ENCODE measurements around the gene MEAK7. TPM values are rescaled to one million over a fixed set of nuclear protein-coding genes. Genes with fewer than 3 reads are reported as not detected.
A peak's percentile ranks its signal among the peaks of the same experiment; 100 is the strongest.

Gene MEAK7
- total RNA-seq, 2 donors from 2014 or later = 13.8 to 23.2 TPM

DNA sequence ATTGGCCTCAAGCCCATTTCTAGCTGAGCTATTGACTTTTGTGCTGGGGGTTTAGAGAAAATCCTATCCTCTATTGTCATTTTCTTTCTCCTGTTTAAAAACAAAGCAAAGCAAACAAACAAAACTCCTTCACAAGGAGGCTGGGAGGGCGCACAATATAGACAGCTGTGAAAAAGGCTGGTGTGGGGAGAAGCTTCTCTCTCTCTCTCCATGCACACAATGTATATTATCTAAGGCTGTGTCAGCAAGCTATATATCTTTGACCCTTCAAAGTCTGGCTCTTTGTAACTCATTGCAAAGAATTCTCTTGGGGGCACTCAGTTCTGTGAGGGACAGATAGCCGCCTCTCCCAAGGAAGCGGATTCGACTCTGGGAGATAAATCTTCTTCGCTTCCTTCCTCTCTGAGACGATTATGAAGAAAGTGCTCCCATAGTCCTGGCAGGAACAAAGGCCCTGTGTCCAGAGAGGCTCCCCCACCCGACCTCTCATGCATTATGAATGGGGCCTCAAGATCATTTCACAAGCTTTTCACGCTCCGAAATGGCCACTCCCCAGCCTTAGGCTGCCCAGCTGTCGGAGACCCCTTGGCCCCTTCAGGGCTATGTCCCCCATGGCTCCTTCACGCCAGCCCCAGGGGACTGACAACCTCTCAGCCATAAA is 33.2 kb upstream of the MEAK7 start:
- no peak for DNase-seq (ENCODE audit: low spot score)
- ATAC-seq (ENCODE audit: insufficient number of reproducible peaks, low FRiP score, low read depth) = no peak
- Histone ChIP-seq H3K27me3 (replicated peaks; ENCODE audit: insufficient read depth) (no peaks in the 10 kb centered on the region), H3K4me1 (ENCODE audit: control insufficient read depth in 1 of 2, low read depth in 2 of 2) (peaks cover 8 to 24% of the 10 kb centered on the region in 2 donors), H3K4me3 (no peak overlapping the region), H3K36me3 (no peaks in the 10 kb centered on the region), H3K27ac (no peak overlapping the region), H3K9me3 (no peaks in the 10 kb centered on the region)
- TF ChIP-seq, protein P1, sequence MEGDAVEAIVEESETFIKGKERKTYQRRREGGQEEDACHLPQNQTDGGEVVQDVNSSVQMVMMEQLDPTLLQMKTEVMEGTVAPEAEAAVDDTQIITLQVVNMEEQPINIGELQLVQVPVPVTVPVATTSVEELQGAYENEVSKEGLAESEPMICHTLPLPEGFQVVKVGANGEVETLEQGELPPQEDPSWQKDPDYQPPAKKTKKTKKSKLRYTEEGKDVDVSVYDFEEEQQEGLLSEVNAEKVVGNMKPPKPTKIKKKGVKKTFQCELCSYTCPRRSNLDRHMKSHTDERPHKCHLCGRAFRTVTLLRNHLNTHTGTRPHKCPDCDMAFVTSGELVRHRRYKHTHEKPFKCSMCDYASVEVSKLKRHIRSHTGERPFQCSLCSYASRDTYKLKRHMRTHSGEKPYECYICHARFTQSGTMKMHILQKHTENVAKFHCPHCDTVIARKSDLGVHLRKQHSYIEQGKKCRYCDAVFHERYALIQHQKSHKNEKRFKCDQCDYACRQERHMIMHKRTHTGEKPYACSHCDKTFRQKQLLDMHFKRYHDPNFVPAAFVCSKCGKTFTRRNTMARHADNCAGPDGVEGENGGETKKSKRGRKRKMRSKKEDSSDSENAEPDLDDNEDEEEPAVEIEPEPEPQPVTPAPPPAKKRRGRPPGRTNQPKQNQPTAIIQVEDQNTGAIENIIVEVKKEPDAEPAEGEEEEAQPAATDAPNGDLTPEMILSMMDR (IDR thresholded peaks at IDR 0.05) = no peak

DNA sequence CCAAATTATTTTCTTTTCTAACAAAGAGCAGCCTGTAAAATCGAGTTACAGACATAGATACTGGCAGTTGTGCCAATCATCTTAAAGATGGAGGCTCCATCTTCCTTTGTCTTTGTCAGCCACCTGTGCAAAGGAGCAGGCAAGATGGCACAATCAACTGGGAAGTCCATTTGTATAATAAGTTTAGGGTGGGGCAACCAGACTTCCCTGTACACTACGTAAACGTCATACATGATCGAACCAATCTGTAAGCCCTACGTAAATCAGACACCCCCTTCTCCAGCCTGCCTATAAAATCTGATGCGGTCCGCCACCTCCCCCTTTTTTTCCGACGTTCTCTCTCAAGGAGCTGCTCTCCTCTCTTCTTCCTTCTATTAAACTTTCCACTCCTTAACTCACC is 31.4 kb upstream of the MEAK7 start:
- H3K4me1 ChIP-seq (ENCODE audit: control insufficient read depth in 1 of 2, low read depth in 2 of 2) = peaks cover 7 to 25% of the 10 kb centered on the region in 2 donors

DNA sequence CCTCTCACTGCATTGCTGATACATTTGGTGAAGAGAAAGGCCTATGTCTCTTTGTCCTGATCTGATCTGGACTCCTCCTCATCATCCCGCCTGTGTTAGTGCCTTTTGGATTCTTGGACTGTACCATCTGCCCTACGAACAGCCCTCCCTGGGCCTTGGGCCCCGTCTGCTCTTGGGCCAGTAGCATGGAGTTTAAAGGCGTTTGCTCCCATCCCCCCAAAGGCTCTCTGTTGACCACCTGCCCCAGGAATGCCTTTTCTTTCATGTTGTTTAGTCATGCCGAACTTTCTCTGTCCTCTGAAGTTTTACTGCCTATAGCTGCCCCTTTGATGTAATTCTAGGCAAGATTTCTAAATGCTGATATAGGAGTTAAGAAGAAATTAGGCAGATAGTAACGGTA is 30.9 kb upstream of the MEAK7 start:
- H3K36me3 ChIP-seq = no peaks in the 10 kb centered on the region
- TF ChIP-seq, protein P1 (IDR thresholded peaks at IDR 0.05) = no peak
- peaks cover 7 to 29% of the 10 kb centered on the region in 2 donors for H3K4me1 ChIP-seq (ENCODE audit: control insufficient read depth in 1 of 2, low read depth in 2 of 2)
- H3K9me3 ChIP-seq = no peaks in the 10 kb centered on the region
- H3K27me3 ChIP-seq (replicated peaks; ENCODE audit: insufficient read depth) = no peaks in the 10 kb centered on the region
- no peak for DNase-seq (ENCODE audit: low spot score)
- no peak for ATAC-seq (ENCODE audit: insufficient number of reproducible peaks, low FRiP score, low read depth)
- no peak overlapping the region for H3K4me3 ChIP-seq
- no peak overlapping the region for H3K27ac ChIP-seq

More for the DNA sequence above, 31.4 kb upstream of the MEAK7 start:
- Histone ChIP-seq H3K4me3 (no peak overlapping the region), H3K27me3 (replicated peaks; ENCODE audit: insufficient read depth) (no peaks in the 10 kb centered on the region), H3K27ac (no peak overlapping the region), H3K9me3 (no peaks in the 10 kb centered on the region), H3K36me3 (no peaks in the 10 kb centered on the region)
- TF ChIP-seq, protein P1 (IDR thresholded peaks at IDR 0.05) = no peak
- ATAC-seq (ENCODE audit: insufficient number of reproducible peaks, low FRiP score, low read depth) = no peak
- DNase-seq (ENCODE audit: low spot score) = no peak

DNA sequence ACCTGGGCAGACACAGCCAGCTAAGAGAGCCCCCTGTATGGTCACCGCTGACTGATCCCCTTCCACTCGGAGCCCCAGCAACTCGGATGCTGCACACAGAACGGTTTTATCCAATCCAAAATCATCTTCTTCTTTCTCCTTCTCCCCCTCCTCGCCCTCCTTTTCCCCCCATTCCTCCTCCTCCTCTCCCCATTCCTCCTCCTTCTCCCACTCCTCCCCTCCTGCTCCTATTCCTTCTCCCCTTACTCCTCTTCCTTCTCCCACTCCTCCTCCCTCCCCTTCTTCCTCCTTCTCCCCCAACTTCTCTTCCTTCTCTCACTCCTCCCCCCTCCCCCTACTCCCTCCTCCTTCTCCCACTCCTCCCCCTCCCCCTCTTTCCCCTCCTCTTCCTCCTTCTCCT is 30.4 kb upstream of the MEAK7 start:
- H3K27me3 ChIP-seq (replicated peaks; ENCODE audit: insufficient read depth) = no peaks in the 10 kb centered on the region
- no peak overlapping the region for H3K27ac ChIP-seq
- no peak for ATAC-seq (ENCODE audit: insufficient number of reproducible peaks, low FRiP score, low read depth)
- no peaks in the 10 kb centered on the region for H3K36me3 ChIP-seq
- no peaks in the 10 kb centered on the region for H3K9me3 ChIP-seq
- H3K4me3 ChIP-seq = no peak overlapping the region
- TF ChIP-seq, protein P1 (IDR thresholded peaks at IDR 0.05) = no peak
- DNase-seq (ENCODE audit: low spot score) = no peak
- peaks cover 7 to 33% of the 10 kb centered on the region in 2 donors for H3K4me1 ChIP-seq (ENCODE audit: control insufficient read depth in 1 of 2, low read depth in 2 of 2)

DNA sequence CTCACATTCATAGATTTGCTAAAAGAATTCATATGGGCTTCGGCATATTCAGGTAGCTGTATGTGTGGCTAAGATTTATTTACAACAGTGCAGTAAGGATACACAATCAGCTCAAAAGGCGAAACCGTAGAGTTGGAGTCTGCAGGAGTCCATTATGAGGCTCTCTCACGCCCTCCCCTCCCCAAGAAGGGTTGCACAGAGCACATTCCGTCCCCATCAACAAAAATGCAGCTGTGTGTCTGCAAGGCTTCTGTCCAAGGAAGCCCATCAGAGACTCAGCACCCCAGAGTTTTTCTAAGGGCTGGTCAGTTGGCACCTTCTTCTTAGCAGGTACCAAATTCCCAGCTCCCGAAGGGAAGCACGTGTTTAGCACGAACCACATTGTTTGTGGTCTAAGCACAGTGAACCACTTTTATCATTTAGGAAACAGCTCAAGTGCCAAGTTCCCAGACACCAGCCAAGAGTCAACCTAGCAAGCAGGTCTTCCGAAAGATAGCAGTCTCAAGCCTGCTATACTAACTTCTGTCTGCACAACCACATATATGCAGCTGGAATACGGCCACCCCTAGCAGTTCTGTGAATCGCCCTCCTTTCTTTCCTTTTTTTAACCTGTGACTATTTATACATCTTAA is 28.5 kb upstream of the MEAK7 start:
- H3K9me3 ChIP-seq = no peaks in the 10 kb centered on the region
- TF ChIP-seq, protein P1 (IDR thresholded peaks at IDR 0.05) = no peak
- no peak overlapping the region for H3K4me3 ChIP-seq
- peak overlapping the region; percentile 45 to 54 for H3K27ac ChIP-seq
- H3K27me3 ChIP-seq (replicated peaks; ENCODE audit: insufficient read depth) = no peaks in the 10 kb centered on the region
- H3K36me3 ChIP-seq = no peaks in the 10 kb centered on the region
- ATAC-seq (ENCODE audit: insufficient number of reproducible peaks, low FRiP score, low read depth) (no peak), DNase-seq (ENCODE audit: low spot score) (no peak)
- peaks cover 11 to 45% of the 10 kb centered on the region in 2 donors for H3K4me1 ChIP-seq (ENCODE audit: control insufficient read depth in 1 of 2, low read depth in 2 of 2)
